Measurements from ENCODE around the gene JUNB.

- TF ChIP-seq CTCF (IDR thresholded peaks at IDR 0.05; ENCODE audit: insufficient read depth, low read depth, low read length) (no peak), EZH2 (IDR thresholded peaks at IDR 0.05; ENCODE audit: insufficient read depth, low read length) (no peak)
Measured at GRCh38 chr19:12783291-12783848, 7.9 kb upstream of the JUNB start.

All from astrocyte (in vitro differentiated cells and primary cell).